NCI-H748 (cell line): ENCODE measurements around the gene EFHD2.
"Not testable (repeated sequence)": the region's sequence is repeated elsewhere in the genome, so short reads cannot be mapped to it uniquely, and the experiment has no call there.

Experiments
- DNase-seq: peaks from one replicate; lab custom pipeline; 2025; ENCODE audit not compliant: unreplicated experiment; lab: John Stamatoyannopoulos, UW

The EFHD2 gene

DNA sequence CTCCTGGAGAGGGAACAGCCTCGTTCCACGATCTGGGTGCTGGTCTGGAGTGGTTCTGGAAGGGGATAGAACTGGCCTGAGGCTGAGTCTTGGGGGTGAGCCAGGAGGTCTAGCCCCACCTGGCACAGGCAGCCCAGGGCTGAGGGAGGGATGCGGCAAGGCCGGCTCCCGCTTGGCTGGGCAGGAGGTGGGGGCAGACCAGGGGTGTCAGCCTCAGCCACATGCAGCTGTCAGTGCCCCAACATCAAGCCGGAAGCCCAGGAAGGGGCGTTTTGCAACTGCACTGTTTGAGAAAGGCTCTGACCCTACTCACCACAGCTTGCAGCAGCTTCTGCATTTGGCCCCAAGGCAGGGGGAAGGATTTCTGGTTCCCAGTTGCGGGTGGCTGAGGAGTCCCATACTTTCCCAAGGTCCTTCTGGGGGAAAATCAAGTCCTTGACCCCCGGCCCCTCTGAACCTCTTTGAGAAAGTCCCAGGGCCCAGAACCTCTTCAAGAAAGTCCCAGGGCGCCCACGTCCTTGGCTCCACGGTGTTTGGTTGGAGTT lies 2.0 kb downstream of the EFHD2 start:
- DNase-seq: no peak

DNA sequence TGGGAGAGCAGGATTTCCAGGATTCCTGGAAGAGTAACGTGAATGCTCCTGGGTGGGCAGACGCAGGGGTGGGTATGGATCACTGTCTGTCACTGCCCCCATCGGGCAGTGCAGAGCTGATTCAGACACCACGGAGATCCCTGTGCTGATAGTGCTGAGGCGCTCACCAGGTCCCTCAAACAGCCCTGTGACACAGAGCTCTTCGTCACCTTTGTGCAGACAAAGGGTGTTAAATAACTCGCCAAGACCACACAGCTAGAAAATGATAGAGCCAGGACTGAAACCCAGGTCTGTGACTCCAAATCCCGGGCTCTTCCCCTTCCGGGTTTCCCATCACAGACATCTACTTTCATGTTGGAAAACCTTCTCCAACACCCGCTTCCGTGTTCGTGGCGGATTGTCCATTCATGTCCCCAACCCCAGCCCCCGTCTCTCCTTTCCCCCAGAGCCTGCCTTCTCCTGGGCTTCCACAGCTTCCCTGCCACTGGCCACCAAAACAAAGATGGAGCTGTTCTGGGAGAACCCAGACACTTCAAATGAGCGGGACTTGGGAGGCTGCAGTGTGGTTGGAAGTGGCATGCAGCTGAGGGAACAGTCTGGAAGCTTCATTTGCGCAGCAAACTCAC lies 2.6 kb downstream of the EFHD2 start:
- no peak for DNase-seq

DNA sequence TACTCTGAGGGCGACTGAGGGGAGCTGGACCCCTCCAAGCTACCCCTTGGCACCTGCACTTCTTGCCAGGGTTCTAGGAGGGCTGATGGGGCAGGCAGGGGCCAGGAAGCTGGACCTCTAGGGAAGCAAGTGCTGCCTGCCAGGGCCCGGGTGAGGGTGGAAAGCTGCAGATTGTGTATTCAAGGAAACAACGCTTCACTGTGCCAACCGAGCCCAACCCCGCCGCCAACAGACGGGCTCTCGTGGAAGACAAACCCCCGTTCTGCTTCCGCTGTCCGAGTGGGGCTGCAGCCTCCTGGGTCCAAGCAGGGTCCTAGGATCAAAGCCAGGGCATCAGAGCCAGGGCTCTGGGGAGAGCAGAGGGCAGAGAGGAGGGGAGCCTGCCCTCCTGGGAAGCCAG lies 3.2 kb downstream of the EFHD2 start:
- DNase-seq: no peak

DNA sequence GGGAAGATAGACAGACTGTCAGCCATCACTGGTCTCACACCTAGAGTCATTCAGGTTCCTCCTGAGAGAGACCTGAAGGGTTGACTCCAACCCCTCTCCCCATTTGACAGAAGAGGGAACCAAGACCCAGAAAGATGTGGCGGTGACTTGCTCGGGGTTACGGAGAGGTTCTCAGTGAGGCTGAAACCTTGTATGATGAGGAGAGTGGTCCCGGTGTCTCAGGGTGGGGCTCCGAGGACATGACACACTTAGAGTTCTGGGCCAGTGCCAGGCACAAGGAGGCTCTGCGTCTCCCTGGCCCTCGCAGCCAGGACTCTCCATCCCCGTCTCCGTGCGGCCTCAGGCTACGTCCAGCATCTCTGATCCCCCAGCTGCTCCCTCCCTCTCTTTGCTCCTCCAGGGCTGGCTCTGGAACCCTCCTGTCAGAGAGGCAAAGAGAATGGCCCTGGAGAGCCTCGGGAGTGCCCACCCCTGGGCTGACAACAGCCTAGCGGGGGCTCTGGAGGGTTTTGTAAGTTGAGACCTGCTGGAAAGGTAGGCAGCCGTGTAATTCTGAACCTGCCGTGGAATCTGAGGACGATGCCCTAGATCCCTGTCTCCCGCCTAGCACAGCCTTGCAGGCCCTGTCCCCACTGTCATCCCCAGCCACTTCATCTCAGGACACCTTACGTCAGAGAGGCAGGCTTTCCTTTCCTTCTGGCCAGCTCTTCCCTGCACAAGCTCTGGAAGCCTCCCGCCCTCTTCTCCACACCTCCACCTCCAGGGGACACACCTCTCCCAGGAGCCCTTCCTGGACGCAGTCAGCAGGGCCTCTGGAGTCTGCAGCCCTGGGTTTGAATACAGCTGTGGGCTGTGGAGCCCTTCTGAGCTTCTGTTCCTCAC lies 4.1 kb downstream of the EFHD2 start:
- no peak for DNase-seq

DNA sequence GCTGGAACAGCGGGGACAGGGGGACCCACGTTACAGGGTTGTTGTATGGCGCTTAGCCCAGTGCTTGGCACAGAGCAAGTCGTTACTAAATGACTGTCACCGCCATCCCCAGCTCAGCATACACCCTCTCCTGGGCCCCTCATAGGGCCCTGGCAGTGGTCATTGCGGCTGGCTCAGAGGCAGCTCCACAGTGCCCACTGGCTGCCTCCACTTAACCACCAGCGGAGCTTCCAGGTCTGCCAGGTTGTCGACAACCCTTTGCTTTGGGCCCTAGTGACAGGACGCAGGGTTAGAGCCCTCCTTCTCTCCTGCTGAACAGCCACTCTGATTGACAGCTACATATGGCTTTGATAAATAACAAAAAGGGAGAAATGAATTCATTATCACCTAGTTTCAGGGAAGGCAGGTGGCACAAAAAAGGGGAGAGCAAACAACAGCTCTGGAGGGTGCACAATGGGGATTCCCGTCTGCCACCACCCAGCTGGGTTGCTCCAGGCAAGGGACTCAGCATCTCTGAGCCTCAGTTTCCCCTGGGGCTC lies 4.8 kb downstream of the EFHD2 start:
- DNase-seq: no peak

DNA sequence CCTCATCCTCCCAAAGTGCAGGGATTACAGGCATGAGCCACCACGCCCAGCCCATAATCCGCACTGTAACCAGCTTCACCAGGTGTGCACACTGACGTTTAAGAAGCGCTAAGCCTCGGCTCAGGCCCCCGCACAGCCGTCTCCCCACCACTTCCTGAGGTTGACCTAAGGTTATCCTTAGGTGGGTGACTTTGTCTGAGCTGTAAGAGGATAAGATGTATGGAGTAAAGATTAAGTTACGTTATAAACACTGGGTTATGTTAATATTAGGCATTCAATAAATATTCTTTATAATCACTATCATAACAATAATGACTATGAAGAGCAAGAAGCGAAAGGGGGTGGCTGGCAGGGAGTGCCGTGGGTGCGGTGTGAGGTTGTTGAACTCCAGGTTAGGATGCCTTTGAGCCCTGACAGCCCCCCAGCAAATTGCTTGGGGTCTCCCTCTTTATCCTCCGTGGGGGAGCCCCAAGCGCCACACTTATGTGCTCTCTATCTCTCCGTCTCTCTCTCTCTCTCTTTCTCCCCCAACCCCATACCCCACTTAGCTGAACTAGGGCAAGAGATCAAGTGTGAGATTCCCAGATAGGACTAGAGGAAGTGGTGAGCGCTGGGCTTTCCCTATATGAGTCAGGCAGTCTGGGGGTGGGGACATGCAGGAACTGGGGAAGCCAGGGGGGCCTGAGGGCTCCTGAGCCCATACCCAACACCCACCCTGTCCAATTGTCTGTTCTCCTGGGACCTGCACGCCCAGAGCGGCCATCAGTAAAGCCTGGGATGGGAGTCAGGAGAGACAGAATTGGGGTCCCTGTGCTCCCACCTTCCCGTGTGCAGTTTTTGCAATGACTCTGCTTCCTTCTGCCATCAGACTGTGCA lies 7.6 kb downstream of the EFHD2 start:
- no peak for DNase-seq

DNA sequence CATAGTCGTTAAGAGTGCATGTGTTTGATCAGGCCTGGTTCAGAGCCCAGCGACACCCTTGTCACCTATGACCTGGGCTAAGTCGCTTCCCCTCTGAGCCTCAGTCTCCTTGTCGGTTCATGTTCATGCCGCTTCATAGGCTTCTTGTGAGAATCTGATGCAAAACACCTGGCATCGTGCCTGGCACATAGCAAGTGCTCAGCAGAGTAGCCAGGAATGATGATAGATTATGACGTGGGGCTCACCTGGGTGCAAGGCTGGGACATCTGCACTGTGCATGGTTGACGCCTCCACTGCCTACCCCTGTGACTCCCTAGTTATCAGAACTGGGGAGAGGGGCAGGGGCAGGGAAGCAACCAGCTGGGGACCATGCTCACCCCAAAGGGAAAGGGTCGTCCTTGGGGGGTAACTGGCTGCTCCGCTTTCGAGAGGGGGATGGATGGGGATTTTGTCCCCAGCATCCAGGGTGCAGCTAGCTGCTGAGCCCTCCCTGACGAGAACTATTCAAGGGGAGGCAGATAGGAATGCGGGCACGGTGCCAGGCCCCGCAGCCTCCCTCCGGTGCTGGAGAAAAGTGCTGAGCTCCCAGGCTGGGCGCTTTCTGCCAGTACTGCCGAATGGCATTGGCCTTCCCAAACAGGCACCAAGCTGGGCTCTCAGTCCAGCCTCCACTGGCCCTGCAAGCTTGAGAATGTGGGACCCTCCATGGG lies 9.3 kb downstream of the EFHD2 start:
- no peak for DNase-seq

DNA sequence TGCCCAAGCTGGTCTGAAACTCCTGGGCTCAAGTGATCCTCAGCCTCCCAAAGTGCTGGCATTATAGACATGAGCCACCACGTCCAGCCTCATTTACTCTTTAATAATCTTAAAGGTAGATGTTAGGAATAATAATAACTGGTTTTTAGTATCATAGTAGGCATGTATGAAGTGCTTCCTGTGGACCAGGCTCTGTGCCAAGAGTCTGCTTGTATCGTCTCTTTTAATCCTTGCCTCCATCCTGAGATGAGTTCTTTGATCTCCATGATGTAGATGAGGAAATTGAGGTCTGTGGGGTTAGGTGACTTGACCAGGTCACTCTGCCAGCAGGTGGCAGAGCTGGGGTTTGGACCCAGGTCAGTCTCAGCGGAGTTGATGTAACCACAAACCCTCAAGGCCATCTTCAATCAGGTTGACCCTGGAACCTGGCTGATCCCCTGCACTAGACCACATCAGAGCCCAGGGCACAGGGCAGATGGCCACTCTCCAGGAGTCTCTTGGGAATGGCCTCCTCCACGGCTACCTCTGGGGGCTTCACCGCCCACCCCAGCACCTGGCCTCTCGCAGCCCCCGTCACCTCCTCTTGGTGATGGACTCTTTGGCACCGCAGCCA lies 11.3 kb downstream of the EFHD2 start:
- DNase-seq: no peak

DNA sequence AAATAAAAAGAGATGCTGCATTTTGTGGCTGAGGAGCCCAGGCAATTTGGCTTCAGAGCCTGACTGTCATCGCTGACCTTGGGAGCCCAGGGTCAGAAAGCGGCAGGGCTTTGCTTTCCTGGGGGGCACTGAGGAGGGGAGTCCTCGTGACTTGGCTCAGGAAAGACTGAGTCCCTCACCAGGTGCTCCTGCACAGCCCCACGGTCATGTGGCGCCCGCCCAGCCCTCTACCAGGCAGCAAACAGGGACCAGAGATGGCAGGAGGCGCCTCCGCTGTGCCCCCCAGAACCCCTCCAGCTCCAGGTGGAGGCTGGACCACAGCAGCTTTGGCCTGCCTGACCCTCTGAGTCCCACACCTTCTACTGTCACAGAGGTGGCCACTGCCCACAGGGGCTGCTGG lies 13.2 kb downstream of the EFHD2 start:
- DNase-seq: no peak

DNA sequence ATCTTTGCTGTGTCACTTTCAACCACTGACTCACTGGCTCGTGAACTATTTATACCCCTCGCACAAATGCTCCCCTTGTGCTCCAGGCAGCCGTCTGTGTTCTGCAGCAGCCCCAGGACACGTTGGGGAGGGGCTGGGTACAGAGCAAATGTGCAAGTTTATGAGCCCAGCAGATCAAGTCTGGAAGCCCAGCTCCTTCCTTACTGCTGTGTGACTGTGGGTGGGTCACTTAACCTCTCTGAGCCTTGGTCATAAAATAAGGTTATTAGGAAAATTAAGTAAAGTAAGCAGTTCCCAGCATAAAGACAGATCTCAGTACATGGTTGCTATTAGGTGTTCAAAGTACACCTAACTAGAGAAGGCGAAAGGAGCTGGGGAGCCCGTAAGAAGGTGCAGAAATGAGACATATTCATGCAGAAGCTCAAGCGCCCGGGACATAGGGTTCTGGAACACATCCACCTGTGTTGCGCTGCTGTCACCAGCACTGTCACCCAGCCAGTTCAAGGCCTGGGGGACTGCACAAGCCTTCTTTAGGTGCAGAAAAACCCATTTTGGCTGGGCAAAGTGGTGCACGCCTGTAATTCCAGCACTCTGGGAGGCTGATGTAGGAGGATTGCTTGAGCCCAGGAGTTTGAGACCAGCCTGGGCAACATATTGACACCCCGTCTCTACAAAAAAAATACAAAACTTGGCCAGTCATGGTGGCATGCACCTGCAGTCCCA lies 13.8 kb downstream of the EFHD2 start:
- DNase-seq: no peak

DNA sequence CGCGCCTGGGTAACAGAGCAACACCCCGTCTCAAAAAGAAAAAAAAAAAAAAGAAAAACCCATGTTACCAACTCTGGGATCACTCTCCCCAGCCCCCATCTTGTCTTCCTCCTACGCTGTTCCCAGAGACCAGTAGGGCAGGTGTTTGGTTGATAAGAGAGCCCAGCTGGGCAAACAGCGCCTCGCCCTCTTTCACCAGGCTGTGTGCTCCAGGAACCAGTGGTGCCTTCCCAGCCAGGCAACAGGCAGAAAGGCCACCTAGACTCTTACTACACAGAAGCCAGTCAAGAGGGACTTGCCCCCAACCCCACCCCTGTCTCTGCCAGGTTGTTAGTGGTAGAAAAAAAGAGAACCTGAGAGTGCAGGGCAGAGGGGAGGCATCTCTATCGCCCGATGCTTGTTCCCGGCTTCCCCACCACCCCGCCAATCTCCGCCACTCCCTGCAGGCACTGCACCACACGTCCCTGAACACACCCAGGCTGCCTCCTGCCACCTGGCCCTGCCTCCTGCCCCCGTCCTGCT lies 14.5 kb downstream of the EFHD2 start:
- DNase-seq: peak; percentile 95

DNA sequence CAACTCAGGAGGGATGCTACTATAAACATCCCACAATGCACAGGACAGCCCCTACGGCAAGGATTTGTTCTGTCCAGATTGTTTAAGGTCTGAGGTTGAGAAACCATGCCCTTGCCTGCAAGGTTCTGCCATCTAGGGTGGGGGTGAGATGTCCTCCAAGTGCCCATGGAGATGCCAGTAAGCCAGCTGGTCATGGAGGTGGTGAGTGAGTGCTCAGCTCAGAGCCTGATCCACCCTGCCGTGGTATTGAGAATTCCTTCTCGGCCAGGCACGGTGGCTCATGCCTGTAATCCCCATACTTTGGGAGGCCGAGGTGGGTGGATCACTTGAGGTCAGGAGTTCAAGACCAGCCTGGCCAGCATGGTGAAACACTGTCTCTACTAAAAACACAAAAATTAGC lies 15.3 kb downstream of the EFHD2 start:
- no peak for DNase-seq

DNA sequence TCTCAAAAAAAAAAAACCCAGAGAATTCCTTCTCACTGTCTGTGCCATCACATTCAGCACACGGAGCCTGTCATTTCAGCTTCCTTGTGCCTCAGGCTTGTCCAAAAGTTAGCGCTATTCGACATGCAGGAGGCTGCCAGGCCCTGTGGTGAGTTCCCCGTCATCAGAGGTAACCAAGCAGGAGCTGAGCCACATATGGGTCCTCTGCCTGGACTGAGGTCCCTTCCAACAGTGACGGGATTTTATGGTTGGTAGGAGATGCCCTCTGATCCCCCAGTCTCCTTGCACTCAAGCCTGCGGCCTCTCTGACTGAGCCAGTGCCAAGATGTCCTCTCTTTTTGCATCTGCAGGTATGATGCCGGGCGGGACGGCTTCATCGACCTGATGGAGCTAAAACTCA lies 15.8 kb downstream of the EFHD2 start:
- no peak for DNase-seq

DNA sequence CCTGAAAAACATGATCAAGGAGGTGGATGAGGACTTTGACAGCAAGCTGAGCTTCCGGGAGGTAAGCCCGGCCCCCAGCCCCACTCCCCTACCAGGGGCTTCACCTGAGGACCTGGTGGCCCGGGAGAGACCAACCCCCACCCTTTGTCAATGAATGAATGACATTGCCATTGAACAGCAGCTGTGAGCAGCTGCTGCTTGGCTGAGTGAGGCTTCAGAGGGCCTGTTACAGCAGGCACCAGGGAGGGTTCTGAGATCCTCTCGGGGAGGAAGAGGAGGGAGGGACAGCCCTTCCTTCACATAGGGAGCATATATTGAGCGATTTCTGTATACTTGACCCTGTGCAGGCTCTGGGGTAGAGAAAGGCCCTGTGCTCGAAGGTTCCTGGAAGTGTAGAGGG lies 16.3 kb downstream of the EFHD2 start:
- DNase-seq: no peak

DNA sequence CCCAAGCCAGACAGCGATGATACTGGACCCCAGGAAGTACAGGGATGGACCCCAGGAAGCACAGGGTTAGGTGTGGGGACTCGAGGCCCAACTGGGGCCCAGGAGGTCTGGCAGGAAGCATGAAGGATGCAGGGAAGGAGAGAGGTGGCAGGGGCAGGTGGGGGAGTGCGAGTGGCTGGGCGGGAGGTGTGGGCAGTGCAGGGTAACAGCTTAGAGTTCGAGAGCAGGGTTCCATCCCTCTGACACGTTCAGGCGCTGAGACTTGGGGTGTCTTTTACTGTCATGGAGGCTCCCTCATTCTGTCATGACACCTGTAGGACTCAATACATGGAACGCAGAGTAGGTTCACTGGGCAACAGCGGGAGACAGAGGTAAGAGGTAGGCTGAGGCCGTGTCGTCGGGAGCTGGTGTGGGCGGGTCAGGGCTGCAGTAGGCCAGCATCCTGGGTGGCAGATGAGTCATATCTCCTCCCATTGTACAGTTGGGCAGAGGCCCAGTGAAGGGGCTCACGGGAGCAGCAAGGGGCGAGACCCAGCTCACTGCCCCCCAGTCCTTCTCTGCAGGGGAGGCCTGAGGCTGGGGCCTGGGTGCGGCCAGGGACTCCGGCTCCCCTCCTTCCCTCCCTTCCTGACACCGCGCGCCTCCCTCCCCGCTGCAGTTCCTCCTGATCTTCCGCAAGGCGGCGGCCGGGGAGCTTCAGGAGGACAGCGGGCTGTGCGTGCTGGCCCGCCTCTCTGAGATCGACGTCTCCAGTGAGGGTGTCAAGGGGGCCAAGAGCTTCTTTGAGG lies 17.0 kb downstream of the EFHD2 start:
- no peak for DNase-seq

DNA sequence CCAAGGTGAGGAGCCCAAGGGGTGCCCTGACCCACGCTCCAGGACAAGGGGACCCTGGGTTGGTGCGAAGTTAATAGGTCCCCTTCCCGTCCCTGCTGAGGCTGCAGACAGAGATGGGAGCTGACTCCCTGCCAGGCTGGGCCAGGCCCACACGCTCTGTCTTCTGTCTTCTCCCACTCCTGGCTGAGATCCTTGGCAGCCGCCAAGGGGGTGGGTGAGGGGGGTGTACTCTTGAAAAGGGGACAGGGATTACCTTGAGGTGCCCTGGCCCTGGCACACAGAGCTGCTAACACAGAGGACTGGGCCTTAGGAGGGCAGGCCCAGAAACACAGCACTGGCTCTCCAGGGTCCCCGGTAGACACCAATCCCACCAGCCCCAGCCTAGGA lies 17.6 kb downstream of the EFHD2 start:
- no peak for DNase-seq

DNA sequence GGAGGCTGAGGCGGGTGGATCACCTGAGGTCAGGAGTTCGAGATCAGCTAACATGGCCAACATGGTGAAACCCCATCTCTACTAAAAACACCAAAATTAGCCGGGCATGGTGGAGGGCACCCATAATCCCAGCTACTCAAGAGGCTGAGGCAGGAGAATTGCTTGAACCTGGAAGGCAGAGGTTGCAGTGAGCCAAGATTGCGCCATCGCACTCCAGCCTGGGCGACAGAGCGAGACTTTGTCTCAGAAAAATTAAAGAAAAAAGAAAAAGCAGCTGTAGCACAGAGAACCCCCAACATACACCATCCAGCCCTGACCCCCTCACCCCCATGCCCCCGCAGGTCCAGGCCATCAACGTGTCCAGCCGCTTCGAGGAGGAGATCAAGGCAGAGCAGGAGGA lies 18.6 kb downstream of the EFHD2 start:
- DNase-seq: not testable (repeated sequence)

DNA sequence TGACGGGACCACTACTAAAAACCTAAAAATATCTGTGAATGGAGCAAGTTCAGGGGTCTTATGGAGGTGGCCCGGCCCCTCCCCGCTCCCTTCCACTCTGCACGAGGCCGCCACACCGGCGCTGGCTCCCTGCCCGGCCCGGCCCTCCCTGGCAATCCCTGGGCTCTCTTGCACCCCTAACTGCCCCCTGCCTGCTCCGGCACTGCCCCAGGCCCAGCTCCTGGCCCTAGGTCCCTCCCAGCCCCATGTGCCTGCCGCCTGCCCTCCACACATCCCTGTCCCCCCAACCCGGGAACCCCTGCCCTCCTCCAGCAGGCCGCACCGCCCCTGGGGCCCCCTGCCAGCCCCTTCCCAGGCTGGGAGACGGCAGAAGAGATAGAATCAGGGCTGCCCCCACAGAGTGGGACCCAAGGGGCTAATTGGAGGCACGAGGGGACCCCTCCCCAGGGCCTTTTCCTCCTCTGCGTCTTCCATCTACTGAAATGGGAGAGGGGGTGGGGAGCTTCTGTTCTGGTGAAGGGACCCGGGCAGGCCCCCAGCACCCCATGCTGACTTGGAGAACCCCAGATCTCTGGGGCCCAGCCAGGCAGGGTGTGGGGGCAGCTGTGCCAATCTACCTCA lies 19.2 kb downstream of the EFHD2 start:
- DNase-seq: no peak
